Liver (tissue), 3 donors: ENCODE results near the gene SOX8.

Experiments
- GABPA ChIP-seq, 2 donors: IDR thresholded peaks in 1 of 2; conservative IDR thresholded peaks in 1 of 2; 2 replicates each; pipeline ENCODE4 v1.6.1; 2016; ENCODE audit warnings: antibody characterized with exemption in 2 of 2, mild to moderate bottlenecking in 1 of 2, moderate library complexity in 1 of 2
- HNF4A ChIP-seq, 2 donors: conservative IDR thresholded peaks; 2 replicates each; pipeline ENCODE4 v1.6.1; 2016; ENCODE audit warnings: antibody characterized with exemption in 2 of 2, mild to moderate bottlenecking in 2 of 2
- JUND ChIP-seq, 2 donors: IDR thresholded peaks; 2 replicates each; pipeline ENCODE4 v1.6.1; 2016; ENCODE audit warnings: antibody characterized with exemption in 2 of 2
- MAX ChIP-seq: IDR thresholded peaks from 2 replicates; pipeline ENCODE4 v1.6.1; 2016; ENCODE audit warnings: antibody characterized with exemption
- RAD21 ChIP-seq, 2 donors: IDR thresholded peaks; 2 replicates each; pipeline ENCODE4 v1.6.1; 2016; ENCODE audit warnings: antibody characterized with exemption in 2 of 2, mild to moderate bottlenecking in 2 of 2
- RXRA ChIP-seq, 2 donors: IDR thresholded peaks; 2 replicates each; pipeline ENCODE4 v1.6.1; 2017 to 2018; ENCODE audit warnings: antibody characterized with exemption in 2 of 2, mild to moderate bottlenecking in 1 of 2
- TAF1 ChIP-seq: conservative IDR thresholded peaks from 2 replicates; pipeline ENCODE4 v1.6.1; 2016; ENCODE audit warnings: antibody characterized with exemption, mild to moderate bottlenecking
- YY1 ChIP-seq: IDR thresholded peaks from 2 replicates; pipeline ENCODE4 v1.6.1; 2016; ENCODE audit warnings: antibody characterized with exemption, mild to moderate bottlenecking
- ZBTB33 ChIP-seq: IDR thresholded peaks from 2 replicates; pipeline ENCODE4 v1.6.1; 2016; ENCODE audit warnings: antibody characterized with exemption
- TF ChIP-seq, protein P1 (sequence below): fragments of 150-350 bp; IDR thresholded peaks from 2 replicates; pipeline ENCODE4 v1.5.1; 2017; ENCODE audit warnings: improper control_type of control experiment, low read depth, low read length; ENCODE audit not compliant: missing input control
- TF ChIP-seq, protein P2 (sequence below): IDR thresholded peaks from 2 replicates; pipeline ENCODE4 v1.6.1; 2016; ENCODE audit warnings: antibody characterized with exemption, mild to moderate bottlenecking
- TF ChIP-seq, protein P3 (sequence below): IDR thresholded peaks from 2 replicates; pipeline ENCODE4 v1.6.1; 2016; ENCODE audit warnings: antibody characterized with exemption
- donor health status: healthy.
- donor health status: healthy.

DNA sequence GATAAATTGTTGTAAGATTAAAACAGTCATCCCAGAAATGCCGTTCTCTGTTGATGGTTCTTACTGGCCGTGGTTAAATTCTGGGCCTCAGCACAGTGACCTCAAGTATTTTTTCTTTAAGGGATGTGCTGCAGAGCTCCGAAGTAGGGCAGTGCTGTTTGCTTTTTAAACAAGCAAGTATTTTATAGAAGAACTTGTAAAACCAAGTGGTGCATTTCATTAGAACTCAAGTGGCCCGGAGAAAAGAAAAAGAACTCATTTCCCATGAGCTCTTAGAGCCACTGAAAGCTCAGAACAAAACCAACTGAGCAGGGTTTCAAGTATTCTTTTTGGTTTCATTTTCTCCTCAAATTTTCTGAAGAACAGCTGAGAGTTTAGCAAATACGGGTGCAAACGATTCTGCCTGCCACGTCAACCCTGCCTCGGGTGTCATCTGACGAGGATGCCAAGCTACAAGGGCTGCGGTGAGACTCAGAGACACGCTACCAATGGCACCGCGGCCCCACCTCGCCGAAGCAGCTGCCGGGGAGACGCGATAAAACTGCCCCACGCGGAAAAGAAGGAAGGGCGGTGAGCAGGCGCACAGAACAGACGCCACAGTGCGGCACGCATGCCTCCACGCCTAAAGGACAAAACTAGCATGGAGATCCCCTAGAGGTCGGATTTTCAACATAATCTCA lies 17.1 kb upstream of the SOX8 start:
- TF ChIP-seq MAX (no peak), RAD21 (IDR thresholded peaks at IDR 0.05) (no peak), ZBTB33 (no peak), JUND (IDR thresholded peaks at IDR 0.05) (no peak), HNF4A (conservative IDR thresholded peaks at IDR 0.05) (no peak), RXRA (IDR thresholded peaks at IDR 0.05) (no peak), GABPA (IDR thresholded peaks at IDR 0.05 in 1 of 2, conservative IDR thresholded peaks at IDR 0.05 in 1 of 2) (no peak), YY1 (no peak), TAF1 (no peak)
- TF ChIP-seq, protein P1, sequence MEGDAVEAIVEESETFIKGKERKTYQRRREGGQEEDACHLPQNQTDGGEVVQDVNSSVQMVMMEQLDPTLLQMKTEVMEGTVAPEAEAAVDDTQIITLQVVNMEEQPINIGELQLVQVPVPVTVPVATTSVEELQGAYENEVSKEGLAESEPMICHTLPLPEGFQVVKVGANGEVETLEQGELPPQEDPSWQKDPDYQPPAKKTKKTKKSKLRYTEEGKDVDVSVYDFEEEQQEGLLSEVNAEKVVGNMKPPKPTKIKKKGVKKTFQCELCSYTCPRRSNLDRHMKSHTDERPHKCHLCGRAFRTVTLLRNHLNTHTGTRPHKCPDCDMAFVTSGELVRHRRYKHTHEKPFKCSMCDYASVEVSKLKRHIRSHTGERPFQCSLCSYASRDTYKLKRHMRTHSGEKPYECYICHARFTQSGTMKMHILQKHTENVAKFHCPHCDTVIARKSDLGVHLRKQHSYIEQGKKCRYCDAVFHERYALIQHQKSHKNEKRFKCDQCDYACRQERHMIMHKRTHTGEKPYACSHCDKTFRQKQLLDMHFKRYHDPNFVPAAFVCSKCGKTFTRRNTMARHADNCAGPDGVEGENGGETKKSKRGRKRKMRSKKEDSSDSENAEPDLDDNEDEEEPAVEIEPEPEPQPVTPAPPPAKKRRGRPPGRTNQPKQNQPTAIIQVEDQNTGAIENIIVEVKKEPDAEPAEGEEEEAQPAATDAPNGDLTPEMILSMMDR = no peak
- TF ChIP-seq, protein P2, sequence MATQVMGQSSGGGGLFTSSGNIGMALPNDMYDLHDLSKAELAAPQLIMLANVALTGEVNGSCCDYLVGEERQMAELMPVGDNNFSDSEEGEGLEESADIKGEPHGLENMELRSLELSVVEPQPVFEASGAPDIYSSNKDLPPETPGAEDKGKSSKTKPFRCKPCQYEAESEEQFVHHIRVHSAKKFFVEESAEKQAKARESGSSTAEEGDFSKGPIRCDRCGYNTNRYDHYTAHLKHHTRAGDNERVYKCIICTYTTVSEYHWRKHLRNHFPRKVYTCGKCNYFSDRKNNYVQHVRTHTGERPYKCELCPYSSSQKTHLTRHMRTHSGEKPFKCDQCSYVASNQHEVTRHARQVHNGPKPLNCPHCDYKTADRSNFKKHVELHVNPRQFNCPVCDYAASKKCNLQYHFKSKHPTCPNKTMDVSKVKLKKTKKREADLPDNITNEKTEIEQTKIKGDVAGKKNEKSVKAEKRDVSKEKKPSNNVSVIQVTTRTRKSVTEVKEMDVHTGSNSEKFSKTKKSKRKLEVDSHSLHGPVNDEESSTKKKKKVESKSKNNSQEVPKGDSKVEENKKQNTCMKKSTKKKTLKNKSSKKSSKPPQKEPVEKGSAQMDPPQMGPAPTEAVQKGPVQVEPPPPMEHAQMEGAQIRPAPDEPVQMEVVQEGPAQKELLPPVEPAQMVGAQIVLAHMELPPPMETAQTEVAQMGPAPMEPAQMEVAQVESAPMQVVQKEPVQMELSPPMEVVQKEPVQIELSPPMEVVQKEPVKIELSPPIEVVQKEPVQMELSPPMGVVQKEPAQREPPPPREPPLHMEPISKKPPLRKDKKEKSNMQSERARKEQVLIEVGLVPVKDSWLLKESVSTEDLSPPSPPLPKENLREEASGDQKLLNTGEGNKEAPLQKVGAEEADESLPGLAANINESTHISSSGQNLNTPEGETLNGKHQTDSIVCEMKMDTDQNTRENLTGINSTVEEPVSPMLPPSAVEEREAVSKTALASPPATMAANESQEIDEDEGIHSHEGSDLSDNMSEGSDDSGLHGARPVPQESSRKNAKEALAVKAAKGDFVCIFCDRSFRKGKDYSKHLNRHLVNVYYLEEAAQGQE = no peak
- TF ChIP-seq, protein P3, sequence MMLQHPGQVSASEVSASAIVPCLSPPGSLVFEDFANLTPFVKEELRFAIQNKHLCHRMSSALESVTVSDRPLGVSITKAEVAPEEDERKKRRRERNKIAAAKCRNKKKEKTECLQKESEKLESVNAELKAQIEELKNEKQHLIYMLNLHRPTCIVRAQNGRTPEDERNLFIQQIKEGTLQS = no peak
